Activated naive CD4-positive, alpha-beta T cell treated with anti-CD3 and anti-CD28 coated beads, Interleukin-2, amount 50 U/mL, for 24 hours (primary cell): ENCODE measurements around the gene SOCS1.

Experiments used
- H3K27ac Mint-ChIP-seq: one replicate; pipeline ENCODE4 v1.8.0; 2021; ENCODE audit warnings: mild to moderate bottlenecking, mixed read lengths
- H3K27me3 Mint-ChIP-seq: one replicate; pipeline ENCODE4 v1.8.0; 2021; ENCODE audit warnings: mixed read lengths
- H3K36me3 Mint-ChIP-seq: one replicate; pipeline ENCODE4 v1.8.0; 2021; ENCODE audit warnings: mixed read lengths
- H3K4me1 Mint-ChIP-seq: one replicate; pipeline ENCODE4 v1.8.0; 2021; ENCODE audit warnings: mixed read lengths
- H3K4me3 Mint-ChIP-seq: one replicate; pipeline ENCODE4 v1.8.0; 2021; ENCODE audit warnings: mild to moderate bottlenecking, mixed read lengths
- H3K9me3 Mint-ChIP-seq: one replicate; pipeline ENCODE4 v1.8.0; 2021; ENCODE audit warnings: mixed read lengths

SOCS1 gene

DNA sequence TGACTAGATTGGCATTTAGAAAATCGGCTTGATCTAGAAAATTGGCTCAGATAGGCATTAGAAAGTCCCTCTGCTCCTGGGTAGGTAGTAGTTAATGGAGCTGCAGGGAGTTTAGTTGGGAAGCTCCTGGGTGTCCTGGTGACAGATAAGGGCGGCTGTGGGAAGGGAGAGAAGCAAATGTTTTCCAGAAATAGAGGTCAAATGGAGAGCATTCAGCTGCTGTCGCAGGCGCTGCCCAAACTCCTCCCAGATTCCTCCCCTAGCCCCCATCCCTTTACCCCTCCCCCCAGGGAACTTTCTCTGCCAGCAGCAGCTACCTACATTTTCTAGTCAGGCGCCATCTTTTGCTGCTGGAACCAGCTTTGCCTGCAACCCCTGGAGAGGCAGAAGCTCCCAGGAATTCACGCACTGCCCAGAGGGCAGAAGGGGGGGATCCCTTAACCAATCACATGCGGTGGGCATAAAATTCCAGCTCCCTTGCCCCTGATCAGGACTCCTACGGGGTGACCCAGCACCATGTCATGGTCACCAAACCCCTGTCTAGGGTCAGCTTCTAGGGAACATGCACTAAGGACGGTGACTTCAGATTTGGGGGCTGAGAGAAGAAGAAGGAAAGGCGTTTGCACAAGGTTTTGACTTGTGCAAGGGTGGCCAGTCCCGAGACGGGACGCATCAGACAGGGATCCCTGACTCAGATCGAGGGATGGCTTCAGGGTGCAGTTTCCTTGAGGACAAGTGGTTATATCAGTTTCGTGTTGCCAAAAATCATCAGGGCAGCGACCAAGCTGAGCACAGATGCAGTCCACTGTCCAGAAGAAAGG lies 43.8 kb downstream of the SOCS1 start:
- H3K9me3 Mint-ChIP-seq = no peaks in the 10 kb centered on the region
- peaks cover 2% of the 10 kb centered on the region for H3K4me1 Mint-ChIP-seq
- no peaks in the 10 kb centered on the region for H3K27me3 Mint-ChIP-seq
- H3K27ac Mint-ChIP-seq = no peak overlapping the region
- H3K36me3 Mint-ChIP-seq = peaks cover 4% of the 10 kb centered on the region
- H3K4me3 Mint-ChIP-seq = no peak overlapping the region

DNA sequence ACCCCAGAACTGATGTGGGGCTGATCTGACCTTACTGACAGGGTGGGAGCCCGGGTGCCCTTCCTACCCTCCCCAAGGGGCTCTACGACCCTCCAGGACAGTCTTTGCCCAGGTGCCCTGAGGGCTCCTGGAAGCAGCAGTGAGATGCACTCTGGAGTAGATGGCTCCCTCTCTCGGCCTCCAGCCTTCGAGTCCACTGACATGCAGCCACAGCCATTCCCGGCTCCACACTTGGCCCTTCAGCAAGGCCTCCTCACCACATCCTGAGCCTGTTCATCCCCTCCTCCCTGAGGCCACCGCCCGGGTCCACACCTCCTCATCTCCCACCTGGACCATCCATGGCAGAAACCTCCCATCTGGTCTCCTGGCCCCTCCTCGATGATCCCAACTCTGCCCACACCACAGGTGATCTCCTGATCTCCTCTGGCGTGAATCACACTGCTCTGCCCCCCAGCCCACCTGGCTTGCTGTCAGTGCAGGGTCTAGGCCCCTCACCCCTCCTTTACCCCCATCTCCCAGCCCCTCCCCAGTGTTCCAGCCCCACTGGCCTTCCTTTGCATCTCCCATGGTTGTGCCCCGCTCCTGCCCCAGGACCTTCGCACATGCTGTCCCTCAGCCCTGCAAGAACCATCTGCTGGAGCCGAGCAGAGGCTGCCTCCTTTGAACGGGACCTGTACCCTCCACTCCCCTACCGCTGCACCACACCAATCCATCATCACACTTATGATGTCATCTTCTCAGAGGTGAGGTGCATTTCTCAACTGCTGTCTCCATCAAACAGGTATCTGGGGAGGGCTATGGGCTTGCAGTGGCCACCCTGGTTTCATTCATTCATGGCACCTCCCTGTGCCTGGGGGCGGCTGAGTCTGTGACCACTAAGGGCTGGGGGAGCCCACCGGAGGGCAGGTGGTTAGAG lies 44.7 kb downstream of the SOCS1 start:
- H3K4me3 Mint-ChIP-seq = no peak overlapping the region
- no peaks in the 10 kb centered on the region for H3K27me3 Mint-ChIP-seq
- H3K27ac Mint-ChIP-seq = no peak overlapping the region
- peaks cover 11% of the 10 kb centered on the region for H3K4me1 Mint-ChIP-seq
- peaks cover 5% of the 10 kb centered on the region for H3K36me3 Mint-ChIP-seq
- no peaks in the 10 kb centered on the region for H3K9me3 Mint-ChIP-seq

DNA sequence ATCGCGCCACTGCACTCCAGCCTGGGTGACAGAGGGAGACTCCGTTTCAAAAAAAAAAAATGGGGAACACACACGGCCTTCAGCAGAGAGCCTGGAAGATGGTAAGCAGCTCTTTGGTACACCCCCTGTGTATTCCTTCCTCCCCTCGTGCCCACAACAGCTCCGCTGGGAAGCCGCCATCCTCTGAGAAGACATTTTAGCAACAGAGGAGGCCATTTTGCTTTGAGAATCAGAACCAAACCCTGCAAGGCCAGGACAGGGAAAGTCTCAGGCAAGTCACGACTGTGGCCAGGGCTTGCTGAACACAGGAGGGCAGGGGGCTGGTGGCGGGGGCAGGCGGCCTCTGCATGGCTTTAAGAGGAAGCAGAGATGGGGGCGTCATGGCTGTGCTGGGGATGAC lies 45.7 kb downstream of the SOCS1 start:
- Mint-ChIP-seq H3K4me3 (no peak overlapping the region), H3K27ac (no peak overlapping the region), H3K27me3 (no peaks in the 10 kb centered on the region), H3K36me3 (peaks cover 2% of the 10 kb centered on the region), H3K4me1 (peaks cover 13% of the 10 kb centered on the region), H3K9me3 (no peaks in the 10 kb centered on the region)

DNA sequence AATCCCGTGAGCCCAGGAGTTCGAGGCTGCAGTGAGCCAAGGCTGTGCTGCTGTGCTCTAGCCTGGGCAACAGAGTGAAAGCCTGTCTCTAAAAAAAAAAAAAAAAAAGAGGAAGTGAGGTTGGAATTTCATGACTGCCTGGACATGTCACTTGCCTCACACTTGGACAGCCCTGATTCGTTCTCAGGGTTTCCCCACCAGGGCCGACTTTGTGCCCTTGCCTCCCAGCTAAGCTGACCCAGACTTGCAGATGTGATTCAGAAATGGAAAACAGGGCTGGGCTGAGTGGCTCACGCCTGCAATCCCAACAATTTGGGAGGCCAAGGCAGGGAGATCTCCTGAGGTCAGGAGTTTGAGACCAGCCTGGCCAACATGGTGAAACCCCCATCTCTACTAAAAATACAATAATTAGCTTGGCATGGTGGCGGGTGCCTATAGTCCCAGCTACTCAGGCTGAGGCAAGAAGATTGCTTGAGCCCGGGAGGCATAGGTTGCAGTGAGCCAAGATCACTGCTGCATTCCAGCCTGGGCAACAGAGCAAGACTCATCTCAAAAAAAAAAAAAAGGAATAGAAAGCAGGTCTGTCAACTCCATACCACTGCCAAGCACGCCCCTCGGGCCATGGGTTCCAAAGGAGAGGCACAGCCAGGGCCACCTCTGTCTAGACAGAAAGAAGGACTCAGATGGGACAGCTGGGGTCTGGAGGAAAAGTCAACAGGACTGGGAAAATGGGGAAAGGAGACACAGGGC lies 46.9 kb downstream of the SOCS1 start:
- Mint-ChIP-seq H3K4me3 (no peak overlapping the region), H3K27me3 (no peaks in the 10 kb centered on the region), H3K9me3 (no peaks in the 10 kb centered on the region), H3K27ac (no peak overlapping the region), H3K4me1 (peaks cover 13% of the 10 kb centered on the region), H3K36me3 (peaks cover 2% of the 10 kb centered on the region)

DNA sequence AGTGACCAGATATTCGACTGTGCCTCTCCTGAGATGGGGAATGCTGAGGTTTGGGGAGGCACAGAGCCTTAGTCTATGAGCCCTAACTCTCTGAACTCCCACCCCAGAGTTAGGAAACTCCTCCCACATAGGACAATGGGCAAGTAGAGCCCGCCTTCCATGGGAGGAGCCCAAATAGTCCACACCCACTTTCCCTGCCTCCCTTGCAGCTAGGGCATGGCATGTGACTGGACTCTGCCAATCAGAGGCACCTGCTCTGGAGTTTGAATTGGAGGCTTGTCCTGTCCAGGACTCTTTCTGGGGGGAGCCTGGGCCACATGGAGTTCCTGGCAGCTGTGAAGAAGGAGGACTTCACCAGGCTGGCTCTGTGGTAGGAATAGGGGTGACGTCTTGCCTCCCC lies 48.4 kb downstream of the SOCS1 start:
- H3K27ac Mint-ChIP-seq = no peak overlapping the region
- H3K27me3 Mint-ChIP-seq = no peaks in the 10 kb centered on the region
- no peaks in the 10 kb centered on the region for H3K9me3 Mint-ChIP-seq
- peaks cover 2% of the 10 kb centered on the region for H3K36me3 Mint-ChIP-seq
- H3K4me1 Mint-ChIP-seq = peaks cover 13% of the 10 kb centered on the region
- no peak overlapping the region for H3K4me3 Mint-ChIP-seq

DNA sequence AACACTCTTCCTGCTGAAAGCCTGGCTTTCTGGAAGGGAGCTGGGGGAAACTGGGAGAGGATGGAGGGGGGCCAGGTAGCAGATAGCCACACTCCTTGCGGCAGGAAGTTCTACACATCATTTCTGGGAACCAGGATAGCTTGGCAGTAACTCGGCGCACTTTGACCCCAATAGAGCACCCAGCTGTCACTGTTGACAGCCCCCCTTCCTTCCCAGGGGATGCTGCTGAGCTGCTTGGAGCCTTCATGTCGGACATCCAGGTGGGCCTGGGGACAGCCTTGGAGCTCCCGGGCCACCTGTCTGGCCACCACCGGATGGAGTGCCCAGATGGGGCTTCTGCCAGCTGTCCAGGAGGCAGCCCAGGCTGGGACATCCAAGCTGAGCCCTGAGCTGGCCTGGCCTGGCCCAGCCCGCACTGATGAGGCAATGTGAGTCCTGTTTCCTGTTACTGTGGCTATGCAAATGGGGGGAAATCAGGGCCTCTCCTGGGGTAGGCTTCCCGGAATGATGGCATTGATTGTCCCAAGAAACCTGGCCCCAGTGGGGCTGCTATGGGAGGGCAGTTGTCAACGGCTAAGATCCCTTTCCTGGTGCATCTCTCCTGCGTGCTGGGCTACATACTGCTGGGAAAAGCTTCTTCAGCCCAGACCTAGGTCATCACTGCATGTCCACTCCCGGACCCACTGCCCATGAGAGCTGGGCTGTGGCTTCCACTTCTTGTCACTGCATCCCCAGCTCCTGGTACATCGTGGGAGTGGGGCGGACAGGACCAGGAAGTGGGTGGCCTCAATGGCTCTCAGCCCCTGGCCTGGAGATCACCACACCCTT lies 50.0 kb downstream of the SOCS1 start:
- Mint-ChIP-seq H3K4me3 (no peak overlapping the region), H3K27me3 (no peaks in the 10 kb centered on the region), H3K36me3 (peaks cover 2% of the 10 kb centered on the region), H3K4me1 (peaks cover 13% of the 10 kb centered on the region), H3K9me3 (no peaks in the 10 kb centered on the region), H3K27ac (no peak overlapping the region)

DNA sequence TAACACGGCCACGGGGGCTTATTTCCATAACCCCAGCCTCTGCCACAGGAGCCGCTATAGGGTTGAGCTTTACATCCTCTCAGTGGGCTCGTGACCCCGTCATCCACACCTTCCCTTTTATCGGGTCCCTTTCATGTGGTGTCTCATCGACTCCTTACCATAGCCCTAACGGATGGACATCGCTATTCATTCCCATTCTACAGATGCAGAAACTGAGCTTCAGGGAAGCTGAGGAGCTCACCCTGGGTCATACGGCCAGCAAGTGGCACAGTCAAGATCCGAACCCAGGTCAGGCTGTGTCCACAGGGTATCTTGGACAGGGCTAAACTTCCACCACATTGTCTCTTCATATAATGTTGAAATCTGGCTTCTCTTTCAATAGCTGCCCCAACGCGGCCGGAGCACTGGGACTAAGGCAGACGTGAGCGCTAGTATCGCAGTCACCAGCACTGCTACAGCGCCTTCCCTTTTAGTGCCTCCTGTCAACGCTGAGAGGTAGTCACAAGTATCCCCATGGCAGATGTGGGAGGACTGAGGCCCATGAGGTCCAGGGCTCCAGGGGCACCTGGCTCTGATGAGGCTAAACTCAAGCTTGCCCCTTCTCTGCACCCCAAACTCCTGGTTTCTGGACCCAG lies 50.8 kb downstream of the SOCS1 start:
- no peaks in the 10 kb centered on the region for H3K27me3 Mint-ChIP-seq
- H3K9me3 Mint-ChIP-seq = no peaks in the 10 kb centered on the region
- H3K4me3 Mint-ChIP-seq = no peak overlapping the region
- peaks cover 13% of the 10 kb centered on the region for H3K4me1 Mint-ChIP-seq
- H3K36me3 Mint-ChIP-seq = peaks cover 2% of the 10 kb centered on the region
- H3K27ac Mint-ChIP-seq = no peak overlapping the region

DNA sequence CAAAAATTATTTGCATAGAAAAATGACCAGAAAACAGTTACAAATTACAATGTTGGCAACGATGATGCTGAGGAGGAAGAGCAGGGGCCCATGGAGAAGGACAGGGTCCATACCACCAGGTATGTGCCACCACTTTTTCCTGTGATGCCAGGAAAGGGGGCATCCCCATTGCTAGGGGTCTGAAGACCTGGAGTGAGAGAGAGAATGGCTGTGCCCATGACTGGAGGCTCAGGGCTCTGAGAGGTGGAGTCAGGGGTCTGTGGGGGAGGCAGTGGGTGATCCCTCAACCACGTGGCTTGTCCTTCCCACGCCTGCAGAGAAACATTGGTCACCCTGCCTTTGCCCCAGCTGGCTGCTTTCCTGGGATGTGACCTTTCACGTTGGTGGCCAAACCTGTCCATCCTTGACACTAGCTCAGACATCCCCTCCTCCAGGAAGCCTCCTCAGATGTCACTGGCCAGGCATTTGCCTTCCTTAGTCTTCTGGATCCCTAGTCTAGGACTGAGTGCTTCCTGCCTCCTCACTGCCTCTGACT lies 51.4 kb downstream of the SOCS1 start:
- H3K36me3 Mint-ChIP-seq = peaks cover 2% of the 10 kb centered on the region
- no peak overlapping the region for H3K27ac Mint-ChIP-seq
- no peaks in the 10 kb centered on the region for H3K27me3 Mint-ChIP-seq
- H3K4me1 Mint-ChIP-seq = peaks cover 13% of the 10 kb centered on the region
- H3K9me3 Mint-ChIP-seq = no peaks in the 10 kb centered on the region
- H3K4me3 Mint-ChIP-seq = no peak overlapping the region
